MV-4-11 (cell line): ENCODE measurements around the gene ACSF3.

Experiments
- DNase-seq: peaks from one replicate; lab custom pipeline; 2025; lab: John Stamatoyannopoulos, UW

Gene ACSF3

GRCh38 chr16:89131783-89132182 is 38.1 kb downstream of the ACSF3 start:
- DNase-seq = no peak

DNA sequence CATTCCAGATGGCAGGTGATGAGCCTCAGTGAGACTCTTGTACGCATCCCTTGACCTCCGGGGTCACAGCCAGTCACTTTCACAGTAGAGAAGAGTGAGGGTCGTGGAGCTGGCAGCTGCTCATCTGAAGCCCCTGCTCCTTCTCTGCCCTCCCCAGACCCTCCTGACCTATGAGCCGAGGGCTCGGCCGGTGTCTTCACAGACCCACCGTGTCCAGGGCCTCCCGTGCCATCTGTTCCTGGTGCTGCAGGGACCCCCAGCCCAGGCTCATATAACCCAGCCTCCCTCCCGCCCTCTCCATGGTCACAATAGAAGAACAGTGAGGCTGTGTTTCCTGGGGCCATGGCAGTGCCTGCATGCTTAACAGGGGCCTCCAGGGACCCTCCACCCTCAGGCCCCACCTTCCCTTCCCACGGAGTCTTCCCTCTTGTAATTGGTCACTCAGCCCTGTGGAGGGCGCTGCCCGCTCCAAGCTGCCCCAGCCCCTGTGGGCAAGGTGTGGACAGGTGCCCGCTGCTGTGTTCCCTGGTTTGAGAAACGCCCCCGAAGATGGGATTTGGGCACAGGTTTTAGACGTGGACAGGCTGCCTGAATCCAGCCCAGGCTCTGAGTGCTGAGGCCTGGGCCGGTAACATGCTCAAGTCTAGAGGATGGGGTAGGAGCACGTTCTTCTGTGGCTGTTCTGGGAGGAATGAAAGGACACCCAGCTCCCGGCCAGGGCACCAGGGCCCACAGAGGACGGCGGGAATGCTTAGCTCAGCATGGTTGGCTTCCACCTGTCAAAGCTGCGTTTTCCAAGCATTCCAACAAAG is 38.7 kb downstream of the ACSF3 start:
- DNase-seq = no peak

- DNase-seq = no peak
Measured at GRCh38 chr16:89133457-89134127, 39.9 kb downstream of the ACSF3 start.

- DNase-seq = no peak
Measured at GRCh38 chr16:89134269-89134668, 40.6 kb downstream of the ACSF3 start.

GRCh38 chr16:89135166-89135565 is 41.5 kb downstream of the ACSF3 start:
- DNase-seq = no peak

DNA sequence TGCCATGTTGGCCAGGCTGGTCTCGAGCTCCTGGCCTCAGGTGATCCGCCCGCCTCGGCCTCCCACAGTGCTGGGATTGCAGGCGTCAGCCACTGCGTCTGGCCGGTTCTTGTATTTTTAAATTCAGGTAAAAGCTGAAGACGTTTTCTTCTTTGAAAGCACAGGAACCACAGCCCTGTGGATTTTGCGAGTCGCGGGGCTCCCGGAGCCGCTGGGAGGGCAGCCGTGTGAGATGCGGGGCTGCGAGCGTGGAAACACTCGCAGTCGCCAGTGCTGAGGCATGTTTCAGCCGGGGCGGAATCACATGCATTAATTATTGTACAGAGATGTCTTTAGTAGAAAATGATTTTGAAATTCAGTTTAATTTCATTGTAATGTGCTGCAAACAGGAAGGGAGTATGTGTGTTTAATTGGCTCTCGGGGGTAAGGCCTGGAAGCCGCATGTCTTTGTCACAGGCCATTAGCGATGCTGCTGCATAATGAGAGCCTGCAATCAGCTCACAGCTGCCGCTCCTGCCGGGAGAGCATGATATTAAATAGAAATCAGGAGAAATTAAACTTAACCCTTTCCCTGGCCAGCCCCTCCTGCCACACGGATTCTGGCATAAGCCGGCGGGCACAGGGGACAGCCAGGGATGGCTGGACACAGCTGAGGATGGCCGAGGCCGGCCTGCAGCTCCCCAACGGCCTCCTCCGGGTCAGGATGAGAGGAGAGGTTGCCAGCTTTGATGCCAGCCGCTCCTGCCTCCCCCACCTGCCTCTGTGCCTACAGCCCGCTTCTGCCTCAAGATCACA is 42.5 kb downstream of the ACSF3 start:
- no peak for DNase-seq

DNA sequence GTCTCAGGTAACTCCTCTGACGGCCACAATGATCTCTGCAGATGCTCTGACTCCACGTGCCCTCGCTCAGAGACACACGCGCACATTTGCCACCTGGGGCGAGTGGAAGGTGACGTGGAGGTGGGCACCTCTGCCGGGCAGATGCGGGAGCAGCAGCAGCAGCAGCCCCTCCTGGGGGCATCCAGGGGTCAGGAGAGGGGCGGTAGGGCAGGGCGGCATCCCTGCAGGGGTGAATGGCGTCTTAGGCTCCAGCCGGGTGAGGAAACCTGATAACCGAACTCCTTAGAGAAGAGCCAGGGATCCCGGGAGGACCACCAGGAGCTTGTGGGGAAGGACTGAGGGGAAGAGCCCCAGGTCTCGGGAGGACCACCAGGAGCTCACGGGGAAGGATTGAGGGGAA is 43.3 kb downstream of the ACSF3 start:
- DNase-seq = no peak

- DNase-seq = no peak
Measured at GRCh38 chr16:89137666-89138512, 44.2 kb downstream of the ACSF3 start.

GRCh38 chr16:89138513-89138795 is 44.8 kb downstream of the ACSF3 start:
- DNase-seq = no peak

GRCh38 chr16:89138843-89139520 is 45.3 kb downstream of the ACSF3 start:
- no peak for DNase-seq

- DNase-seq = no peak
Measured at GRCh38 chr16:89139907-89140361, 46.3 kb downstream of the ACSF3 start.

DNA sequence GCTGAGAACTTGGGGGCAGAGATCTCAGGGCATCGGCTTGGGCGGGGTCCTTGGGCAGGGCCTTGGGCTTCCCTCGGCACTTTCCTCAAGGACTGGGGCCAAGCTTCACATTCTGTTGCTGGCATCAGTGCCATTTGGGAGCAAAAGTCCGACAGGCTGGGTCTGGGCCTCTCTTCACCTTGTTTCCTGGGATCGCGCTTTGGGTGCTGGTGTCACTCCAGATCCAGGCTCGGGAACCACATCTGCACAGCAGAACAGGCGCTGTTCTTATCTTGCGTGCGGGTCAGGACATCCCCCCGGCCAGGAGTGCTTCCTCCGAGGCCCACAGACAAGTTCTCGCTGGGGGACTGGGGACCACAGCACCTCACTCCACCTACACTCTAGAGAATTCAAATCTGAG is 46.7 kb downstream of the ACSF3 start:
- no peak for DNase-seq

DNA sequence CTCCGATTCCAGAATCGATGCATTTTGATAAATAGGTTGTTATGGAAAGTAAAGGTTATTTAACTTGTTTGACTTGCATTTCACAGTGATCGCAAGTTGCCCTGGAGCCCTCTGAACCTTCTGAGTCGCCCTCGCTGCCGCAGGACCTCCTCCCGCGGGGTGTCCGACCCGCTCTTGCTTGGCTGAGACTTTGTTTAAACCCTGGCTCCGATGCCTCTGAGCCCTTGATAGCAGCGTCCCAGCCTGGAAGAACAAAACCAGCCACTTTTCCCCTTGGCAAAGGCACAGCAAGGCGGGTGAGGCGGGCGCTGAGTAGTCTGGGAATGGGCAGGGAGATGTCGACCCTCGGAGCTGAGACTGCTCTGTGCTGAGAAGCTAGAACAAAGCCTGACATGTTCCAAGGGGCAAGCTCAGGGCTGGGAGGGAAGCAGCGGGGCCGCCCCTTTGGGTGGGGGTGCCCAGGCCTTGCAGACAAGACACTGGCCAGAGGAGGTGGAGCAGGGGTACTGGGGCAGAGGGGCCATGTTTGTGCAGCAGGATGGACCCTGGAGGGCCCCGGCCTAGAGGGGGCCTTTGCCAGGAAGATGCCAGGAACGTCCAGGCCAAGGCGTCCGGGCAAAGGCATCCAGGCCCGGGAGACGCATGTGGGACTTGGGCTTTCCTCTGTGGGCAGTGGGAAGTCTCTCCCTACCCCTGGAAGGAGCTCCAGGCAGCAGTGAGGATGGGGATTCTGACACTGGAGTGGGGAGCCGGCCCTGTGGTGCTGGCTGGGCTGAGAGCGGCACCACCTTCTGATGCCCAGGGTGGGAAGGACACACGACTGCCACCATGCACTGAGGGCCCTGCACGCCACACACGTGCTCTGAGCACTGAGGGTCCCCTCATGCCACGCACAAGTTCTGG is 47.6 kb downstream of the ACSF3 start:
- no peak for DNase-seq

- DNase-seq = no peak
Measured at GRCh38 chr16:89141884-89142267, 48.2 kb downstream of the ACSF3 start.

- DNase-seq = no peak
Measured at GRCh38 chr16:89142474-89143195, 49.0 kb downstream of the ACSF3 start.

- no peak for DNase-seq
Measured at GRCh38 chr16:89143201-89143741, 49.6 kb downstream of the ACSF3 start.

DNA sequence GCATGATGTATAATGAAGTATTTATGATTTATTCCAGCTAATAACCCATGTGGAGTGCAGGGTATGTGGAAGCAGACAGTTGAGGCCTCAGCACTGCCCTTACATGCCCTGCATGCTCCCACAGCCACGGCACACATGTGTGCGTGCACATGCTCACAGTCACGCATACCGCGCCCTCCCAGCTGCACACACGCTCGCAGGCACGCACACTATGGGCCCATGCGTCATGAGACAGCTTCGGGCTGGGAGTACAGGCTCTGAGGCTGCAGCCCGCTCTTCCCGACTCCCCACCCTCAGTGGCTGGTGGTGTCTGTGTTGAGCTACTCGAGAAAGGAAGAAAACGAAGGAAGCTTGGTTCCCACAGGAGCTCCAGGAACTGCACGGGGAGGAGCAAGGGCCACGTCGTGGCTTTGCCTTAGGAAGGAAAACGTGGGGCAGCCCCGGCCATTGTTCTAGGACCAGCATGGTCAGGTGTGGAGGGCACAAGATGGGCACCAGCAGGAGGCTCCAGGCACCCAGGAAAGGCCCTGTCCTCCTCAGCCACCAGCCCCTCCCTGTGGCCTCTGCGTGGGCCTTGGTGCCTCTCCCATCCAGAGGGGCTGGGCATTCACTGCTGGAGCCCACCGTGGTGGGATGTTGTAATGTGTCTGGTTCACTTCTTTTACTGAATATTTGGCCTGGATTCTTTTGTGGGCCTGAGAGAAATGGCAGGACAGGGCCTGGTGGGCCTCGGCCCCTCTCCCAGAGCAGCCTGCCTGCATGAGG is 50.4 kb downstream of the ACSF3 start:
- no peak for DNase-seq

- no peak for DNase-seq
Measured at GRCh38 chr16:89144681-89145080, 51.0 kb downstream of the ACSF3 start.
